Endothelial cell of umbilical vein (primary cell): ENCODE data around the gene PDE6B. TPM values are rescaled to one million over a fixed set of nuclear protein-coding genes. Genes with fewer than 3 reads are reported as not detected.

ENCODE experiments used
- BruUV-seq: library from RNA; stranded (reverse); fragments of 400-500 nt; replicated peaks from 2 replicates; lab custom pipeline; 2021; lab: Mats Ljungman, UMichigan
- CTCF ChIA-PET: fragments of 300-600, 350-600 bp; sonication (Branson Sonifier 250); formaldehyde crosslinking; loops from one replicate; lab custom pipeline; 2021; ENCODE audit warnings: antibody characterized with exemption, inconsistent platforms; lab: Charles Lee
- POLR2A ChIA-PET: fragments of 300-600, 350-600 bp; sonication (Branson Sonifier 250); formaldehyde crosslinking; loops from one replicate; lab custom pipeline; 2021; ENCODE audit warnings: antibody characterized with exemption, inconsistent platforms; lab: Charles Lee
- DNase-seq: peaks from one replicate; pipeline ENCODE4 v3.0.0-alpha.2; 2011; ENCODE audit warnings: low read depth, low spot score
- FAIRE-seq: peaks from 2 replicates; lab custom pipeline; 2011; peaks lifted over from hg19 to GRCh38; lab: Jason Lieb, UNC
- H2AFZ ChIP-seq: 2 replicates; pipeline ENCODE4 v1.6.0; 2012; ENCODE audit warnings: low read depth, low read length, control low read depth, inconsistent platforms
- H3K27ac ChIP-seq: 2 replicates; pipeline ENCODE4 v1.5.1; 2011; ENCODE audit warnings: low read depth, mild to moderate bottlenecking, control low read depth, low read length, moderate library complexity; ENCODE audit not compliant: insufficient read depth
- H3K27me3 ChIP-seq, 2 experiments: 2 replicates each; pipeline versions ENCODE4 v1.6.0 to v1.6.1; 2011; ENCODE audit warnings: low read length in 2 of 2, mixed read lengths in 1 of 2; ENCODE audit not compliant: control insufficient read depth in 2 of 2, insufficient read depth in 2 of 2
- H3K36me3 ChIP-seq, 2 experiments: 2 replicates in 1 of 2; 3 replicates in 1 of 2; pipeline ENCODE4 v1.5.1; 2011; ENCODE audit warnings: low read length in 2 of 2, mild to moderate bottlenecking in 1 of 2, moderate library complexity in 1 of 2; ENCODE audit not compliant: control insufficient read depth in 2 of 2, insufficient read depth in 2 of 2; ENCODE audit errors: extremely low read depth in 1 of 2
- H3K4me1 ChIP-seq: 3 replicates; pipeline ENCODE4 v1.5.1; 2011; ENCODE audit warnings: mild to moderate bottlenecking, low read length; ENCODE audit not compliant: control insufficient read depth, insufficient read depth; ENCODE audit errors: extremely low read depth
- H3K4me2 ChIP-seq: 2 replicates; pipeline ENCODE4 v1.6.1; 2011; ENCODE audit warnings: low read length, control low read depth, mixed read lengths; ENCODE audit not compliant: insufficient read depth
- H3K4me3 ChIP-seq, 3 experiments: fragments of 200-600 bp in 1 of 3; sonication (generic), shearing (Covaris generic) in 1 of 3; replicated peaks in 1 of 3; 2 replicates each; pipeline ENCODE4 v1.5.1; 2011 to 2016; ENCODE audit warnings: control low read depth in 3 of 3, low read length in 3 of 3, mild to moderate bottlenecking in 2 of 3, inconsistent platforms in 1 of 3, low read depth in 1 of 3, moderate library complexity in 1 of 3; ENCODE audit not compliant: insufficient read depth in 1 of 3
- H3K79me2 ChIP-seq: 2 replicates; pipeline ENCODE4 v1.6.0; 2012; ENCODE audit warnings: low read length, inconsistent platforms; ENCODE audit not compliant: control insufficient read depth, insufficient read depth
- H3K9ac ChIP-seq: replicated peaks from 2 replicates; pipeline ENCODE3; 2011; ENCODE audit warnings: low read length, control low read depth; ENCODE audit not compliant: insufficient read depth; ENCODE audit errors: extremely low read depth
- H3K9me1 ChIP-seq: replicated peaks from 3 replicates; pipeline ENCODE4 v1.6.0; 2011; ENCODE audit warnings: mild to moderate bottlenecking, low read length; ENCODE audit not compliant: control insufficient read depth, insufficient read depth; ENCODE audit errors: extremely low read depth
- H3K9me3 ChIP-seq: replicated peaks from 2 replicates; pipeline ENCODE4 v1.5.1; 2012; ENCODE audit warnings: low read length, inconsistent platforms; ENCODE audit not compliant: control insufficient read depth, insufficient read depth
- H4K20me1 ChIP-seq: replicated peaks from 2 replicates; pipeline ENCODE3; 2011; ENCODE audit warnings: mild to moderate bottlenecking, low read length; ENCODE audit not compliant: control insufficient read depth, insufficient read depth; ENCODE audit errors: extremely low read depth
- EZH2 ChIP-seq: IDR thresholded peaks from 2 replicates; pipeline ENCODE4 v1.6.1; 2012; ENCODE audit warnings: borderline replicate concordance, low read depth, mild to moderate bottlenecking, moderate library complexity, low read length, inconsistent platforms; ENCODE audit not compliant: severe bottlenecking
- FOS ChIP-seq: IDR thresholded peaks from 2 replicates; pipeline ENCODE4 v1.6.1; 2011; ENCODE audit warnings: mild to moderate bottlenecking, low read length, moderate library complexity, borderline replicate concordance; ENCODE audit not compliant: insufficient read depth
- GATA2 ChIP-seq: IDR thresholded peaks from 2 replicates; pipeline ENCODE4 v1.7.0; 2011; ENCODE audit warnings: low read depth, mild to moderate bottlenecking, moderate library complexity, mixed read lengths, low read length; ENCODE audit not compliant: insufficient read length, insufficient read depth
- JUN ChIP-seq: IDR thresholded peaks from 2 replicates; pipeline ENCODE4 v1.6.1; 2011; ENCODE audit warnings: borderline replicate concordance, low read depth; ENCODE audit not compliant: insufficient read length, insufficient read depth
- MYC ChIP-seq: IDR thresholded peaks from one replicate; pipeline ENCODE4 v1.6.1; 2011; ENCODE audit warnings: mild to moderate bottlenecking, low read depth, low read length
- POLR2A ChIP-seq: IDR thresholded peaks from 2 replicates; pipeline ENCODE4 v1.6.1; 2012; ENCODE audit warnings: low read depth, mild to moderate bottlenecking, control low read depth, low read length
- POLR2AphosphoS5 ChIP-seq: IDR thresholded peaks from 2 replicates; pipeline ENCODE4 v1.6.1; 2012; ENCODE audit warnings: low read depth, mild to moderate bottlenecking, control low read depth, low read length, moderate library complexity; ENCODE audit not compliant: insufficient read depth
- dilution Hi-C: fragments of 300-500 bp; cut with MboI; formaldehyde crosslinking; loops from one replicate; pipeline ENCODE4 v1.15.0; 2019; ENCODE audit warnings: low sequenced_read_pairs; ENCODE audit not compliant: extremely low pct_ligation_motif_present
- intact Hi-C: fragments of 100-400 bp; cut with micrococcal nuclease; formaldehyde crosslinking; loops from one replicate; pipeline ENCODE4 v1.10.0; 2022
- polyA plus RNA-seq, 4 experiments: library from polyadenylated mRNA; depleted of rRNA in 3 of 4; stranded (reverse) in 3 of 4; unstranded in 1 of 4; fragments of >200 nt; gene quantifications; 2 replicates each; pipeline versions ENCODE4 v1.2.1 to v1.2.3, GENCODE V29; 2011 to 2012; ENCODE audit warnings: missing spikeins in 1 of 4
- total RNA-seq: library from RNA; stranded (reverse); gene quantifications from 2 replicates; pipeline ENCODE4 v1.2.3, GENCODE V29; 2021
- TF ChIP-seq, protein P1 (sequence below), 2 donors: IDR thresholded peaks; 1 replicate in 1 of 2; 2 replicates in 1 of 2; pipeline ENCODE4 v1.5.1; 2011; ENCODE audit warnings: low read length in 2 of 2, mild to moderate bottlenecking in 2 of 2, moderate library complexity in 2 of 2, control low read depth in 1 of 2, inconsistent platforms in 1 of 2, low read depth in 1 of 2; ENCODE audit not compliant: insufficient read depth in 1 of 2; ENCODE audit errors: extremely low read depth in 1 of 2
- TF ChIP-seq, protein P2 (sequence below): IDR thresholded peaks from 2 replicates; pipeline ENCODE4 v1.6.1; 2011; ENCODE audit not compliant: insufficient read depth, insufficient read length

PDE6B gene
- total and polyA plus RNA-seq, 2 donors (not counting 3 experiments of a cell fraction or from before 2014, with no cell fraction given) = 0.77 to 1.8 TPM

DNA sequence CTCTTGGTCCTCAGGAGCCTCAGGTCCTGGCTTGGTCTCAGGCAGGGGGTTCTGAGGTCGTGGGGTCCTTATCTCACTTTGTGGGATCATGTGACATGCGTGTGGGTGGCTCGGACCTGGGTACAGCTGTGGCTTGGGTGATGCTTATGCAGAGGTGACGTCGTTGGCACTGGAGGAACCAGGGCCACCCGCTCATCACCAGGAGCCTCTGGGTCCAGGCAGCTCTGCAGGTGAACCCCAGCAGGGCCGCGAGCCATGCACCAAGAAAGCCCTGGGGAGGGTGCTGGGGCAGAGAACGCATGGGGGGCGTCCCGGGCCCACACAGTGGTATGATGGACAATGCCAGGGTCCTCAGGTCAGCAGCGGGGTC lies 40.0 kb downstream of the PDE6B start:
- intact Hi-C loops (no loop called here), dilution Hi-C loops (no loop called here)
- peaks cover 0 to 5% of the 10 kb centered on the region in 2 experiments for H3K27me3 ChIP-seq
- H4K20me1 ChIP-seq = no peaks in the 10 kb centered on the region
- POLR2A ChIA-PET = no interaction called here
- BruUV-seq = no TSS peak
- no peaks in the 10 kb centered on the region for H3K4me1 ChIP-seq
- no peak overlapping the region for H3K27ac ChIP-seq
- FAIRE-seq (no peak), DNase-seq (no peak)
- H3K36me3 ChIP-seq = no peaks in the 10 kb centered on the region
- no peak overlapping the region for H2AFZ ChIP-seq
- no peak overlapping the region for H3K9ac ChIP-seq
- CTCF ChIA-PET = no interaction called here
- H3K79me2 ChIP-seq = no peaks in the 10 kb centered on the region
- no peaks in the 10 kb centered on the region for H3K9me3 ChIP-seq
- no peak overlapping the region for H3K4me3 ChIP-seq
- TF ChIP-seq POLR2AphosphoS5 = no peak
- no peak for TF ChIP-seq EZH2
- no peak for TF ChIP-seq MYC
- no peak for TF ChIP-seq JUN
- no peaks in the 10 kb centered on the region for H3K9me1 ChIP-seq
- no peak overlapping the region for H3K4me2 ChIP-seq

DNA sequence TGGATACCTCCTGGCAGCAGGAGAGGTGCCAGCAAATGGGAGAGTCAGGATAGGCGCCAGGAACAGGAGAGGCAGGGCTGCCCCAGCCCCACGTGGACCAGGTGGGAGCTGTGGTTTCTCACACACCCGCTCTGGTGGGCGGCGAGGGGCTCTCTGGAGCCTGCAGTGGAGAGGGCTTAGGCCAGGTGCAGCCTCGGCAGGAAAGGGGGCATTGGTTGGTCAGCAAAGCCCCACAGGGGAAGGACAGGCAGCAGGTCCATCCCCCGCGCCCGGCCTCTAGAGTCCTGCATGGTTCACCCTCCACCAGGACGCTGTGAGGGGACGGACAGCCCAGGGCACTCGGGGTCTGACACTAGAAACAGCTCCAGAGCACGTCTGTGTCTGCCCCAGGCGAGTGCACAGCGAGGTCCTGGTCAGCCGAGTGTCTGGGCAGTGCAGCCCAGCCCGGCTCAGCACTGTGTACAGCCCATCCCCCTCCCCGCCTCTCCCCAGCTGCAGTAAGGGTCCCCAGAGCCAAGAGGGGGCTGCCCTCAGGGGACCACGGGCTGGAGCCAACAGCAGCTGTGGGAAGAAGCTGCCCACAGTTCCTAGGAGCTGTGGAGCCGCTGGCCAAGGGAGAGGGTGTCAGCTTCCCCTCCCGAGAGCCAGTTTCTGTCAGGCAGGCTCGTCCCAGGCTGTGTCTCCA lies 40.5 kb downstream of the PDE6B start:
- no TSS peak for BruUV-seq
- FAIRE-seq = no peak
- CTCF ChIA-PET = no interaction called here
- H3K27me3 ChIP-seq = peaks cover 0 to 5% of the 10 kb centered on the region in 2 experiments
- H3K4me3 ChIP-seq = no peak overlapping the region
- no peak overlapping the region for H2AFZ ChIP-seq
- H3K9me3 ChIP-seq = no peaks in the 10 kb centered on the region
- H3K36me3 ChIP-seq = no peaks in the 10 kb centered on the region
- no peaks in the 10 kb centered on the region for H3K9me1 ChIP-seq
- no peaks in the 10 kb centered on the region for H4K20me1 ChIP-seq
- TF ChIP-seq FOS (no peak), MYC (no peak), POLR2A (no peak), GATA2 (no peak), EZH2 (no peak), JUN (no peak), POLR2AphosphoS5 (no peak)
- TF ChIP-seq, protein P1, sequence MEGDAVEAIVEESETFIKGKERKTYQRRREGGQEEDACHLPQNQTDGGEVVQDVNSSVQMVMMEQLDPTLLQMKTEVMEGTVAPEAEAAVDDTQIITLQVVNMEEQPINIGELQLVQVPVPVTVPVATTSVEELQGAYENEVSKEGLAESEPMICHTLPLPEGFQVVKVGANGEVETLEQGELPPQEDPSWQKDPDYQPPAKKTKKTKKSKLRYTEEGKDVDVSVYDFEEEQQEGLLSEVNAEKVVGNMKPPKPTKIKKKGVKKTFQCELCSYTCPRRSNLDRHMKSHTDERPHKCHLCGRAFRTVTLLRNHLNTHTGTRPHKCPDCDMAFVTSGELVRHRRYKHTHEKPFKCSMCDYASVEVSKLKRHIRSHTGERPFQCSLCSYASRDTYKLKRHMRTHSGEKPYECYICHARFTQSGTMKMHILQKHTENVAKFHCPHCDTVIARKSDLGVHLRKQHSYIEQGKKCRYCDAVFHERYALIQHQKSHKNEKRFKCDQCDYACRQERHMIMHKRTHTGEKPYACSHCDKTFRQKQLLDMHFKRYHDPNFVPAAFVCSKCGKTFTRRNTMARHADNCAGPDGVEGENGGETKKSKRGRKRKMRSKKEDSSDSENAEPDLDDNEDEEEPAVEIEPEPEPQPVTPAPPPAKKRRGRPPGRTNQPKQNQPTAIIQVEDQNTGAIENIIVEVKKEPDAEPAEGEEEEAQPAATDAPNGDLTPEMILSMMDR (IDR thresholded peaks at IDR 0.05; ENCODE audit: extremely low read depth in 1 of 2, insufficient read depth in 1 of 2, low read depth in 1 of 2, low read length in 2 of 2) = no peak
- TF ChIP-seq, protein P2, sequence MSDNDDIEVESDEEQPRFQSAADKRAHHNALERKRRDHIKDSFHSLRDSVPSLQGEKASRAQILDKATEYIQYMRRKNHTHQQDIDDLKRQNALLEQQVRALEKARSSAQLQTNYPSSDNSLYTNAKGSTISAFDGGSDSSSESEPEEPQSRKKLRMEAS = no peak
- H3K4me2 ChIP-seq = no peak overlapping the region
- H3K4me1 ChIP-seq = no peaks in the 10 kb centered on the region
- H3K27ac ChIP-seq = no peak overlapping the region
- H3K79me2 ChIP-seq = no peaks in the 10 kb centered on the region
- intact Hi-C loops (no loop called here), dilution Hi-C loops (no loop called here)
- POLR2A ChIA-PET = no interaction called here
- no peak overlapping the region for H3K9ac ChIP-seq
- no peak for DNase-seq
